ENCODE measurements around the gene GLUL.

DNA sequence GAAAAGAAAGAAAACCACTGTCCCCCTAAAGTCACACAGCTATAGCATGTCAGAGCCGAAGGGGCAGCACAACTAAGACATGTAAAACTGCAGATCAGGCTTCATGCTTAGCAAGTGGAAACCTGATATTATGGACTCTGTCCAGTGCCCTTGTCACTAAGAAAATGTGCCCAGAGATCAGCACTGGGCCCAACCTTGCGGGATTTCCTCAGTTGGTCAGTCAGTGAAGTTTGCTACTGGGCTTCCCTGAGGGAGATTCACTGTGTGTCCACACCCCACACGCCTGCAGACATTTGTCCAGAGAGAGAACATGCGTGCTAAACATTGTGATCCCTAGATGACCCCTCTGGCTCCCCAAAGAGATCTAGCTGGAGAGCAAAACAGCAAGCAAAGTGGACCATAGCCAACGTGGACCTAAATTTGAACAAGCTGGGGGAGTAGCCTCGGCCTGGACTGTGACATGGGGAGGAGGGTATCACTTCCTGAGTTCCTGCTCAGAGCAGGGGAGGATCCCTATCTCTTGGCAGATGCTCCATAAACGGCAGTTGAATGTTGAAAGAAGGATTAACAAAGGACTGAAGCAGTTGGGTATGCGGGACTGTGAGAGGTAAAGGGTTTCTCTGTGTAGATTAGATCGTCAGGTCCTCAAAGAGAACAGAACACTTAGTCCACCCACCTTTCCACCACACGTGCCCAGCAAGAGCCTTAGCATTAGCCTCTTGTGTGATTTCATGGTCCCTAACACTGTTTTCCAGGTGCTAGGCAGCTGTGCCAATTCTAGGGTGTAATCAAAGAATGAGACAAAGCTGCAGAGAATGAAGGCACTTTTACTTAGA is 53.6 kb downstream of the GLUL start:
- TF ChIP-seq, protein P1, sequence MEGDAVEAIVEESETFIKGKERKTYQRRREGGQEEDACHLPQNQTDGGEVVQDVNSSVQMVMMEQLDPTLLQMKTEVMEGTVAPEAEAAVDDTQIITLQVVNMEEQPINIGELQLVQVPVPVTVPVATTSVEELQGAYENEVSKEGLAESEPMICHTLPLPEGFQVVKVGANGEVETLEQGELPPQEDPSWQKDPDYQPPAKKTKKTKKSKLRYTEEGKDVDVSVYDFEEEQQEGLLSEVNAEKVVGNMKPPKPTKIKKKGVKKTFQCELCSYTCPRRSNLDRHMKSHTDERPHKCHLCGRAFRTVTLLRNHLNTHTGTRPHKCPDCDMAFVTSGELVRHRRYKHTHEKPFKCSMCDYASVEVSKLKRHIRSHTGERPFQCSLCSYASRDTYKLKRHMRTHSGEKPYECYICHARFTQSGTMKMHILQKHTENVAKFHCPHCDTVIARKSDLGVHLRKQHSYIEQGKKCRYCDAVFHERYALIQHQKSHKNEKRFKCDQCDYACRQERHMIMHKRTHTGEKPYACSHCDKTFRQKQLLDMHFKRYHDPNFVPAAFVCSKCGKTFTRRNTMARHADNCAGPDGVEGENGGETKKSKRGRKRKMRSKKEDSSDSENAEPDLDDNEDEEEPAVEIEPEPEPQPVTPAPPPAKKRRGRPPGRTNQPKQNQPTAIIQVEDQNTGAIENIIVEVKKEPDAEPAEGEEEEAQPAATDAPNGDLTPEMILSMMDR (conservative IDR thresholded peaks at IDR 0.05; ENCODE audit: low read depth, low read length), result no peak
- TF ChIP-seq EZH2phosphoT487 (IDR thresholded peaks at IDR 0.05; ENCODE audit: borderline replicate concordance, low read length), result no peak
